Upper lobe of right lung (tissue), 1 donor: ENCODE results near the gene PRR12. TPM values are rescaled to one million over a fixed set of nuclear protein-coding genes. Genes with fewer than 3 reads are reported as not detected.
A peak's percentile ranks its signal among the peaks of the same experiment; 100 is the strongest.

Experiments used
- ATAC-seq: fragments of 200-7000 bp; cut with Tn5 transposase; one replicate; pipeline ENCODE4 v1.9.1; 2020; ENCODE audit warnings: mild to moderate bottlenecking, moderate library complexity
- DNase-seq: peaks from one replicate; pipeline ENCODE4 v3.0.0-alpha.2; 2020
- H3K27ac ChIP-seq: fragments of 200-600 bp; one replicate; pipeline ENCODE4 v1.8.0; 2022
- H3K27me3 ChIP-seq: fragments of 200-600 bp; one replicate; pipeline ENCODE4 v1.8.0; 2022; ENCODE audit warnings: mild to moderate bottlenecking
- H3K36me3 ChIP-seq: fragments of 200-600 bp; one replicate; pipeline ENCODE4 v1.8.0; 2022
- H3K4me1 ChIP-seq: fragments of 200-600 bp; one replicate; pipeline ENCODE4 v1.8.0; 2022
- H3K4me3 ChIP-seq: fragments of 200-600 bp; one replicate; pipeline ENCODE4 v1.8.0; 2022; ENCODE audit warnings: mild to moderate bottlenecking
- H3K9me3 ChIP-seq: fragments of 200-600 bp; one replicate; pipeline ENCODE4 v1.8.0; 2022
- intact Hi-C: fragments of 100-400 bp; cut with DNase I; formaldehyde crosslinking; loops from one replicate; pipeline ENCODE4 v1.11.0; 2022
- total RNA-seq: library from RNA; stranded (reverse); fragmentation: NEBNext Ultra II Directional; extraction: Animal tissue kit (Norgen Biotek cat#: 25700); gene quantifications from one replicate; pipeline ENCODE4 v1.2.1, GENCODE V29; 2021
- TF ChIP-seq, protein P1 (sequence below): fragments of 200-600 bp; IDR thresholded peaks from one replicate; pipeline ENCODE4 v1.8.0; 2022; ENCODE audit warnings: antibody characterized with exemption
- donor health status: DM: no; HTN: yes; CAD: no; lungs with severe emphysema.

Gene PRR12
- total RNA-seq, 1 donor from 2014 or later: 30.9 TPM

DNA sequence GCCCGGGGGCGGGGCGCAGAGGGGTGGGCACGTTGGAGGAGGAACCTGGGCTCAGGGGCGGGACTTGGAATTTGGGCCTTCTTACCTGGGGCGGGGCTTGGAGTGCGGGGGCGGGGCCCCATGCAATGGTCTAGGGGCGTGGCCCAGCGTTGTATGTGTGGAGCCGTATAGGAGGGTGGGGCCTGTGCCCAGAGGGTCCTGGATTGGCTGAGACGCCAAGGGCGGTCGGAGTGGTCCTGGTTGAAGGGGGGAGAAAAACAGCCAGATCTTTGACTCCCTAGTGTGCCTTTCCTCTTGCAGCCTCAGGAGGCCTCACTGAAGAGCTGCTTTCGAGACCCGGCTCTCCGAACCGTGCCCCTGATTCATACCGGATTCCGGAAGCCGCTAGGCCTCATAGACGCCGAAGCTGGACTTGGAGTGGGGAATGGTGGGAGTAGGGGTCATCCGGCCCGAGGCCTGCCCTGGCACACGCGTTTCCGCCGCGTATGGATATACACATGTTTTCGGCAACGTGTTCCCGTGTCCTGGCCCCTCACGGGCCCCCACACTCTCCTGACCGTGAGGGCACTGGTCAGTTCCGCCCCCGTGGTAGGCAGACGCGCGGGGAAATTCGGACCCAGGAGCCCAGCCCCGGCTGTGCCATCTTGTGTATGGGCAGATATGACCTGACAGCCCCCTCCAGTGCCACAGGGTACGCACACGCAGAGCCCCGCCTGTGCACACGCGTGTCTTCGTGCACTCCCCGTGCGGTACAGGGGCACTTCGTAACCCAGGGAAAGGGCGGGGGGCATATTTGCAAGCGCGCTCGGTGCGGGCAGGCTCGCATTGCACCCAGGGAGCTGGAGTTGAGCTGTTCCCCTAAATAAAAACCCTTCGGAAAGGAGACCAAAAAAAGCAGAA lies 661 bp upstream of the PRR12 start:
- Histone ChIP-seq H3K36me3 (peaks cover 14% of the 10 kb centered on the region), H3K27ac (peak overlapping the region; percentile 90), H3K4me3 (peak overlapping the region; percentile 85), H3K27me3 (no peaks in the 10 kb centered on the region), H3K4me1 (peaks cover 6% of the 10 kb centered on the region), H3K9me3 (no peaks in the 10 kb centered on the region)
- intact Hi-C loops: no loop called here
- DNase-seq: peak; percentile 98
- TF ChIP-seq, protein P1, sequence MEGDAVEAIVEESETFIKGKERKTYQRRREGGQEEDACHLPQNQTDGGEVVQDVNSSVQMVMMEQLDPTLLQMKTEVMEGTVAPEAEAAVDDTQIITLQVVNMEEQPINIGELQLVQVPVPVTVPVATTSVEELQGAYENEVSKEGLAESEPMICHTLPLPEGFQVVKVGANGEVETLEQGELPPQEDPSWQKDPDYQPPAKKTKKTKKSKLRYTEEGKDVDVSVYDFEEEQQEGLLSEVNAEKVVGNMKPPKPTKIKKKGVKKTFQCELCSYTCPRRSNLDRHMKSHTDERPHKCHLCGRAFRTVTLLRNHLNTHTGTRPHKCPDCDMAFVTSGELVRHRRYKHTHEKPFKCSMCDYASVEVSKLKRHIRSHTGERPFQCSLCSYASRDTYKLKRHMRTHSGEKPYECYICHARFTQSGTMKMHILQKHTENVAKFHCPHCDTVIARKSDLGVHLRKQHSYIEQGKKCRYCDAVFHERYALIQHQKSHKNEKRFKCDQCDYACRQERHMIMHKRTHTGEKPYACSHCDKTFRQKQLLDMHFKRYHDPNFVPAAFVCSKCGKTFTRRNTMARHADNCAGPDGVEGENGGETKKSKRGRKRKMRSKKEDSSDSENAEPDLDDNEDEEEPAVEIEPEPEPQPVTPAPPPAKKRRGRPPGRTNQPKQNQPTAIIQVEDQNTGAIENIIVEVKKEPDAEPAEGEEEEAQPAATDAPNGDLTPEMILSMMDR: no peak
- peak; percentile 91 for ATAC-seq

DNA sequence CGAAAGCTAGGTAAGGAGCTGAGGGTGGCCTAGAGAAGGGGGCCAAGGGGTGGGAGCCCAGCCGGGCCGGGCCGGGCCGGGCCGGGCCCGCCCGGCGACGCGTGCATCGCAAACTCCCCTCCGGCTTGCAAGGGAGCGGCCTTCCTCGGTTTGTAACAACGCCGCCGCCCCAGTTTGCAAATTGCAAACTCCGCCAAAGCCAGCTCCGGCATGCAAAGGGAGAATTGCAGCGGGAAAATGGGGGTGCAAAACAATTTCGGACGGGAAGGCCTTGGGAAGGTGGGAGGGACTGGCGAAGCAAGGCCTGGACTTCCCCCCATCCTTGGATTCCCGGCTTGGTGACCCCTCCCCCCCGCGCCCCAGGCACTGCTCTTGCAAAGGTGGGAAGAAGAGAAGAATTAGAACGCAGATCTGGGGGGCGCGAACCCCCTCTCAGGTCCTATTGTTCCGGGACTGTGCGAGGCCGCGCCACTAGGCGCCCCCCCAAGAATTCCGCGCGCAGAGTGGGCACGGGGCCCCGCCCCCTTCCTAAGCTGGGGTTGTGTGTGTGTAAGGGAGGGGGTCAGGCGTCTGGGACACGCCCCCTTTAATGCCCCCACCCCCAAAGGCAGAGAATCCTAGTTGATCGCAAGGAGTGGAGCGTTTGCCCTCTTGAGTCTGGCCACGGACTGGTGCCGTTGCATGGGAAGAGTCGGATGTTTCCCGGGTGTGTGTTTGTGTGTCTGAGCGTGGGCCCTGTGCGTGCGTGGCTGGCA lies 926 bp downstream of the PRR12 start:
- ATAC-seq (no peak), DNase-seq (peak; percentile 79)
- H3K4me1 ChIP-seq: peaks cover 6% of the 10 kb centered on the region
- H3K27me3 ChIP-seq: no peaks in the 10 kb centered on the region
- peak overlapping the region; percentile 90 for H3K27ac ChIP-seq
- peaks cover 27% of the 10 kb centered on the region for H3K36me3 ChIP-seq
- peak overlapping the region; percentile 85 for H3K4me3 ChIP-seq
- intact Hi-C loops: no loop called here
- H3K9me3 ChIP-seq: no peaks in the 10 kb centered on the region
- TF ChIP-seq, protein P1: no peak

DNA sequence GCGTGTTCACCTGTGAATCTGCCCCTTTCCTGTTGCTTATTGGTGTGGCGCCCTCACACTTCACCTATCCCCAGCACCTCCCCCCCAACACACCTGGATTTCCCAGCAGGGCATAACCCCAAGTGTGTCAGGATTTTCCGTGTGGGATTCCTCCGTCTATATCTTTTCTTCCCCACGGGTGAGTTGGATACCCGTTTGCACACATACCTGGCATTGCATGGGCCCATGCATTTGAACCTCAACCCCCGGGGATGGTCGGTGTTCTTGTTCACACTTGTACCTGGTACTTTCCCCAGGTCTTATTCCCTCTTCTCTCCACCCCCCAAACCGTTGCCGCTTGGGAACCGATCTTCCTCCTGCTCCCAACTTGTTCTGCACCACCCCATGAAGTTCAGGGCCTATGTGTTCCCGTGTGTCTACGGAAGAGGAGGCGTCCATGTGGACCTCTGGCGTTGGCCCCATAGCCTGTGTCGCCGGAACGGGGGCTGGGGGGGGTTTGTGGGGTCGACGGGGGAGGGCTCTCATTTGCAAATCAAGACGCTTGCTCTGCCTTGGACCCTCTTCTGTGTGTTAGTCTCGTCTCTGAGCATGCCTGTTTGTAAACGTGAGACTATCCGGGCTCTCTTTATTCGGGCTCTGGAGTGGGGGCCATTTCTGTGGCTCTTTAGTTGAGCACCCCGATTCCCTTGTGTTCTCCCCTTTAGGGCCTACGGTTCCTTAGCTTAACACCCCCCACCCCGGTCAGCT lies 1.7 kb downstream of the PRR12 start:
- peaks cover 6% of the 10 kb centered on the region for H3K4me1 ChIP-seq
- peak overlapping the region; percentile 55 for H3K27ac ChIP-seq
- TF ChIP-seq, protein P1: no peak
- no peaks in the 10 kb centered on the region for H3K27me3 ChIP-seq
- H3K36me3 ChIP-seq: peaks cover 35% of the 10 kb centered on the region
- intact Hi-C loops: no loop called here
- DNase-seq (no peak), ATAC-seq (no peak)
- no peaks in the 10 kb centered on the region for H3K9me3 ChIP-seq
- peak overlapping the region; percentile 85 for H3K4me3 ChIP-seq

DNA sequence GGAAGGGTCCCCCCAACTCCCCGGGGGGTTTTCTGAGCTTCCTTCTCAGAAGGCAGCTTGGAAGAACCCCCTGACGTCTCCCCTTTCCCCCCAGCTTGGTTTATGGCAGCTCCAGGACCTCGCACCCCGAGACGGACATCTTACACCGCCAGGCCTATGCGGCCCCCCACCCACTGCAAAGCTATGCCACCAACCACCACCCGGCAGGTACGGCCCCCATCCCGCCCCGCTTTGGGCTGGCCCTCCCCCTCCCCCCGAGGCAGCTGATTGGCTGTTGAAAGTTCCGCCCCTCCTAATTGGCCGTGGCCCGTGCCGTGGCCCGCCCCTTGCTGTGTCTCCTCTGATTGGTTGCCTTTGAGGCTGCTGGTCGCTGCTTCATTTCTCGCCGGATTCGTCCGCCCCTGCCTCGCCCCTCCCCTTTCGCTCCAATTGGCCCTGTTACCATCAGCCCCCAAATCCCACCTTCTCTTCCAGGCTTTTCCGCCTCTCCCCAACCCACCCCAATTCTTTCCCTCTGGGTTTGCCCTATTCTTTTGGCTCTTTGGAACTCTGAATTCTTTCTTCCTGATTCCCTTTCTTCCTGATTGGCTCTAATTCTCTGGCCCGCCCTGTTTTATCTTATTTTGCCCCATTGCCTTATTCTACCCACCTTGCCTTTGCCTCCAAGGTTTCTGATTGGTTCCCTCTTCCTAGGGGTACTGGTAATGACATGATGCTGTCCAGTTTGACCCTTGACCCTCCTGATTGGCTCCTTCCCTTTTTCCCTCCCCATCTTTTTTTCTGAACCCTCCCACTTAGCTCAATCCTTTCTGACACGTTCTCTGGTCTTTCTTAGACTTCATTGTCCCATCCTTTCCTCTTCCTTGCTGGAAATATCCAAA lies 2.5 kb downstream of the PRR12 start:
- ATAC-seq: peak; percentile 74

More for the DNA sequence above, 2.5 kb downstream of the PRR12 start:
- TF ChIP-seq, protein P1: no peak
- H3K4me3 ChIP-seq: peak overlapping the region; percentile 85
- no peaks in the 10 kb centered on the region for H3K9me3 ChIP-seq
- no peaks in the 10 kb centered on the region for H3K27me3 ChIP-seq
- DNase-seq: peak; percentile 96
- intact Hi-C loops: no loop called here
- H3K36me3 ChIP-seq: peaks cover 42% of the 10 kb centered on the region
- peaks cover 6% of the 10 kb centered on the region for H3K4me1 ChIP-seq
- peak overlapping the region; percentile 73 for H3K27ac ChIP-seq
